Measurements from ENCODE around the gene TMEM240. TPM values are rescaled to one million over a fixed set of nuclear protein-coding genes. Genes with fewer than 3 reads are reported as not detected.
"Not testable (repeated sequence)": the region's sequence is repeated elsewhere in the genome, so short reads cannot be mapped to it uniquely, and the experiment has no call there.

Gene TMEM240
- total RNA-seq, 1 experiment from 2014 or later, result 8.0 TPM

DNA sequence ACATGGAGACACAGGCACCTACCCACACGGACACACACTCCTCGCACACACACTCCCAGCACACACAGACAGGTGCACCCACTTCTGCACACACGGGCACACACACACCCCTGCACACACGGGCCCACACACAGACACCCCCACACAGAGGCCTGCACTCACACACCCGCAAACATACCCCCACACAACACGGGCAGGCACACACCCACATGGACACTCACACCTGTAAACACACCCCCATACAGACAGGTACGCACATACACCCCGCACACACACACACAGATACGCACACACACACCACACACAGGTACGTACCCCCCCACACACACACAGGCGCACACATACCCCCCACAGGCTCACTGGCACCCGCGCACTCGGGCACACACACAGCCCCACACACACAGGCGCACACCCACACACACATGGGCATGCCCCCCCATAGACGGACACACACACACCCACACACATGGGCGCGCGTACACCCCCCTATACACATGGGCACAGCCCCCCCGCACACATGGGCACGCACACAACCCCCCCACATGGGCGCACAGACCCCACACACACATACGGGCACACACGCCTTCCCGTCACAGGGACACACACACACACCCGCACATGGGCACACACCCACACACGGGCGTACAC, 22.3 kb downstream of the TMEM240 start:
- H3K4me3 Mint-ChIP-seq, result no peak overlapping the region
- H3K27me3 Mint-ChIP-seq (ENCODE audit: low read depth), result no peaks in the 10 kb centered on the region

GRCh38 chr1:1516923-1517322, 23.5 kb downstream of the TMEM240 start:
- POLR2A ChIA-PET; H3K4me1 Mint-ChIP-seq; DNase-seq (ENCODE audit: low spot score); H3K9me3 Mint-ChIP-seq; ATAC-seq; CTCF ChIA-PET; H3K4me3 Mint-ChIP-seq; H3K27ac Mint-ChIP-seq; H3K27me3 Mint-ChIP-seq (ENCODE audit: low read depth): not testable (repeated sequence)
- peaks cover 12% of the 10 kb centered on the region for H3K36me3 Mint-ChIP-seq

More for the DNA sequence above, 22.3 kb downstream of the TMEM240 start:
- no peak for TF ChIP-seq ZNF532 (CRISPR knock-in tag; IDR thresholded peaks at IDR 0.05; ENCODE audit: borderline replicate concordance)
- TF ChIP-seq SMAD4 (CRISPR knock-in tag; IDR thresholded peaks at IDR 0.05), result no peak
- no peak for TF ChIP-seq OVOL2 (CRISPR knock-in tag; IDR thresholded peaks at IDR 0.05; ENCODE audit: borderline replicate concordance)
- TF ChIP-seq ZBTB21 (CRISPR knock-in tag; IDR thresholded peaks at IDR 0.05; ENCODE audit: borderline replicate concordance), result no peak
- TF ChIP-seq, protein P1, sequence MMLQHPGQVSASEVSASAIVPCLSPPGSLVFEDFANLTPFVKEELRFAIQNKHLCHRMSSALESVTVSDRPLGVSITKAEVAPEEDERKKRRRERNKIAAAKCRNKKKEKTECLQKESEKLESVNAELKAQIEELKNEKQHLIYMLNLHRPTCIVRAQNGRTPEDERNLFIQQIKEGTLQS (CRISPR knock-in tag; conservative IDR thresholded peaks at IDR 0.05), result no peak
- no peak for TF ChIP-seq ZSCAN18 (CRISPR knock-in tag; IDR thresholded peaks at IDR 0.05)
- no peak for TF ChIP-seq NFYB (CRISPR knock-in tag; conservative IDR thresholded peaks at IDR 0.05; ENCODE audit: low read depth)
- no peak for TF ChIP-seq ELF4 (CRISPR knock-in tag; IDR thresholded peaks at IDR 0.05; ENCODE audit: low read depth)
- no peak for TF ChIP-seq ERG (CRISPR knock-in tag; IDR thresholded peaks at IDR 0.05)
- no peak for TF ChIP-seq GTF2I (CRISPR knock-in tag; conservative IDR thresholded peaks at IDR 0.05)
- TF ChIP-seq FOXP1 (CRISPR knock-in tag; IDR thresholded peaks at IDR 0.05; ENCODE audit: borderline replicate concordance), result no peak
- ChIA-PET POLR2A (no interaction called here), CTCF (no interaction called here)
- H3K36me3 Mint-ChIP-seq, result peaks cover 12% of the 10 kb centered on the region
- ATAC-seq, result no peak
- DNase-seq (ENCODE audit: low spot score), result no peak
- H3K27ac Mint-ChIP-seq, result no peak overlapping the region
- peaks cover 3% of the 10 kb centered on the region; the same call in 1 of the 2 replicates for H3K4me1 Mint-ChIP-seq
- no peaks in the 10 kb centered on the region for H3K9me3 Mint-ChIP-seq

DNA sequence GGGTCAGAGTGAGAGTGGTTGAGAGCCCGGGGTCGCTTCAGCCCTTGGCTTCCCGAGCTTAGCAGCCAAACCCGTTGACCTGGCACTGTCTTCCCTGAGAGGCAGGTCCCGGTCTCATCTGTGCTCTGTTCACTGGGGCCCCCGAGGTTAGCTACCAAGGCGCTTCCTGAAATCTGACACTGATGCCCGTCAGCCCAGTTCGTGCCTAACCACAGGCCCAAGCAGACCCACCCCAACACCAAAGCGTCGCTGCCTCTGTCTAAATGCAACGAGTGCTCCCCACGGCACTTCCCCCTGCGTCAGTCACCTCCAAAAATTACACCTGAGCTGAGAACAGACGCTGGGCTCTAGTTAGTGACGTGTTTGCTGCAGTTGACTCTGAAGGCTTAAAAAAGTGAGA, 26.0 kb downstream of the TMEM240 start:
- CTCF ChIA-PET, result not testable (repeated sequence)

GRCh38 chr1:1513675-1514074, 26.7 kb downstream of the TMEM240 start:
- Mint-ChIP-seq H3K4me3 (peak overlapping the region; percentile 60), H3K36me3 (peaks cover 11% of the 10 kb centered on the region)
- H3K27ac Mint-ChIP-seq; H3K27me3 Mint-ChIP-seq (ENCODE audit: low read depth); H3K9me3 Mint-ChIP-seq; H3K4me1 Mint-ChIP-seq; ATAC-seq; CTCF ChIA-PET; DNase-seq (ENCODE audit: low spot score); POLR2A ChIA-PET: not testable (repeated sequence)

More for the DNA sequence above, 26.0 kb downstream of the TMEM240 start:
- peaks cover 12% of the 10 kb centered on the region for H3K36me3 Mint-ChIP-seq
- H3K4me1 Mint-ChIP-seq; H3K9me3 Mint-ChIP-seq; ATAC-seq; H3K27me3 Mint-ChIP-seq (ENCODE audit: low read depth); H3K27ac Mint-ChIP-seq; DNase-seq (ENCODE audit: low spot score); POLR2A ChIA-PET; H3K4me3 Mint-ChIP-seq: not testable (repeated sequence)

DNA sequence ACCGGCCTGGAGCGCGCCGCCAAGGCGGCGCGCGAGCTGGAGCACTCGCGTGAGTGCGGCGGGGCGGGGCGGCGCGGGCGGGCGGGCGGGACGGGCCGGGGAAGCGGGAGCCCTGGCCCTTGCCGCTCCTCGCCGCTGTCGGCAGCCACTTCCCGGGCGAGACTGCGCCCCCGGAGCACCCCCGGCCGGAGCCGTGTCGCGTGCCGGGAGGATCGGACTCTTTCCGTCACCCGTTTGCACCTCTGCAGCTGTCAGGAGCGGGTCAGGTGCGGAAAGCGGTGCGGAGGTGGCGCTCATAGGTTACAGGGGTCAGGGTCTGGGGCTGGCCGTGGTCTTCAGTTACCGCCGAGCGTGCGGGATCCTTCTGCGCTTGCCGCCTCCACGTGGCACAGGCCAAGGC, 28.0 kb downstream of the TMEM240 start:
- H3K27ac Mint-ChIP-seq; H3K27me3 Mint-ChIP-seq (ENCODE audit: low read depth); POLR2A ChIA-PET; H3K4me1 Mint-ChIP-seq; DNase-seq (ENCODE audit: low spot score); CTCF ChIA-PET; H3K36me3 Mint-ChIP-seq; H3K9me3 Mint-ChIP-seq: not testable (repeated sequence)
- peak; percentile 8 for ATAC-seq
- H3K4me3 Mint-ChIP-seq, result peak overlapping the region; percentile 71
